GM19193 (cell line): Measurements from ENCODE around the gene POLR3H.

ENCODE experiments used
- POLR2A ChIP-seq: IDR thresholded peaks from 4 replicates; pipeline ENCODE4 v1.6.1; 2011; ENCODE audit not compliant: insufficient read depth, insufficient read length; ENCODE audit errors: extremely low read depth

The POLR3H gene

DNA sequence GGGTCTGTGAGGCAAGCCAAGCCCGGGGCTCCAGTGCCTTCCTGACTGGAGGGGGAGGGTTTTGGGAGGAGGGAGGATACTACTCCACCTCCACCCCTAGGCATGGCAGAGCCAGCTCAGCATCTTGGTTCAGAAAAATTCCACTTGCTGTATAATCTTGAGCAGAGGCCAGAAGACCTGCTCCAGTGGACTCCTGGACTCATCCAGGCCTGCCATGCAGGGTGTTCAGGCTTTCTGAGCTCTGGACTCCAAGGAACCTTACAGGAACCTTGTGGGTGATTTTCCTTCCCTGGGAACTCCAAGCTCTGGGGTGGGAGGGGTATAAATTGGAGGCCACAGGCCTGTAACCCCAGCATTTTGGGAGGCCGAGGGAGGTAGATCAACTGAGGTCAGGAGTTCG, 26.0 kb upstream of the POLR3H start:
- no peak for TF ChIP-seq POLR2A

DNA sequence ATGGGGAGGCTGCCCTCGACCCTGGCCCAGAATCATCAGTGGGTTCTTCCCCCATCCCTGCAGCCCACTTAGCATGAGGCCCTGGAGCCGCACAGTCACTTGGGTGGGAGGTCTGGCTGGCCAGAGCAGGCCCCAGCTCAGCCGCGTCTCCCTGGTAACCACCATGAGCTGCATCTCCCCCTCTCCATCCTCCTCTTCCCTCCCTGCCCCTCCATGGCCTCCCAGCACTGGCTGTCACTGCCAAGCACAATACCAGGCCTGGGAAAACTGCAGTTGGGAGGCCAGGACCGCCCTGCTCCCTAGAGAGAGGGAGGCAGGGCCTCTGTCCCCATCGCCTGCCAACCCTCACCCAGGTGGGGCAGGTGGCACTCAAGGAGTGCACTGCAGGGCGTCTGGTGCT, 24.5 kb upstream of the POLR3H start:
- no peak for TF ChIP-seq POLR2A

DNA sequence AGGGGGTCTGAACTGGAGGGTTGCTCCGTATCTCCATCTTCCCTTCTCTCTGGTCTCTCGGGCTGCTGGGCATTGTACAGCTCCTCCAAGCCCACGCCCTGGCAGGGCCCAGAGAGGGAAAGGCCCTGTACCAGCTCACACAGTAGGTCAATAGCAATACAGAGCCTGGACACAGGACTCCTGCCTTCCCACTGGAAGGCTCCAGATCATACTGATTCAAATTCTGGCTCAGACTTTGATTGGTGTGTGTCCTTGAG, 23.2 kb upstream of the POLR3H start:
- no peak for TF ChIP-seq POLR2A

DNA sequence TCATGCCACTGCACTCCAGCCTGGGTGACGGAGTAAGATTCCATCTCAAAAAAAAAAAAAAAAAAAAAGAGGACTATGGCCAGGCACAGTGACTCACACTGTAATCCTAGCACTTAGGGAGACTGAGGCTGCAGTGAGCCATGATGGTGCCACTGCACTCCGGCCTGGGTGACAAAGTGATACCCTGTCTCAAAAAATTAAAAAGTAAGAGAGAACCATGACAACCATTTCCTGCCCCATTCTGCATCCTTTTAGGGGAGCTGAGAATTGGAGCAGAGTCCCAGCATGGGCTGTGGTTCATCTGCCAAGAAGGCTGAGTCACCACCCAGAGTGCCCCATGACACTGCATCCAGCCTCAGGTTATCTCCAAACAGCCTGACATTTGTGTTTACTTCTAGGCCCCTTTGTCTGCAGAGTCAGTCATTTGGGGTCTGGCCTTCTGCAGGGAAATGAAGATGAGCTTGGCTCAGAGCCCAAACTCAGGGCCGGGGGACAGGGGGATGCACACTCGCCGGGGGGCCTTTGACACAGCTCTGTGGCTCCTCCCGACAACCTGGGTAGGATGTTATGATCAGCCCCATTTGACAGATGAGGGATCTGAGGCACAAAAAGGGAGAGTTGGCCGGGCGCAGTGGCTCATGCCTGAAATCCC, 21.3 kb upstream of the POLR3H start:
- no peak for TF ChIP-seq POLR2A

DNA sequence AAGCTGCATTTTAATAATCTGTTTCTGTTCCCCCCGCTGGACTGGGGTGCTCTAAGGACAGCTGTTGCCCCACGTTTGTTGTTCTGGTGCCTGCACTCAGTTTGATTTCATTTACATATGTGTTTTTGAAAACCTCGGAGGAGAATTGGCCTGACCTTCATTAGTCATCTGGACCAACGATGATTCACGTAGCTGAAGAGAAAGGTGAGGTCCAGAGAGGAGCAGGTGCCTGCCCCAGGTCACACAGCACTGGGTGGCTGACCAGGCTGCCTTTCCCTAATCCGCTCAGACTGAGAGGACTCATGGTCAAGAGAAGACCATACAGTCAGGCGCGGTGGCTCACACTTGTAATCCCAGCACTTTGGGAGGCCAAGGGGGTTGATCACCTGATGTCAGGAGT, 20.3 kb upstream of the POLR3H start:
- no peak for TF ChIP-seq POLR2A

DNA sequence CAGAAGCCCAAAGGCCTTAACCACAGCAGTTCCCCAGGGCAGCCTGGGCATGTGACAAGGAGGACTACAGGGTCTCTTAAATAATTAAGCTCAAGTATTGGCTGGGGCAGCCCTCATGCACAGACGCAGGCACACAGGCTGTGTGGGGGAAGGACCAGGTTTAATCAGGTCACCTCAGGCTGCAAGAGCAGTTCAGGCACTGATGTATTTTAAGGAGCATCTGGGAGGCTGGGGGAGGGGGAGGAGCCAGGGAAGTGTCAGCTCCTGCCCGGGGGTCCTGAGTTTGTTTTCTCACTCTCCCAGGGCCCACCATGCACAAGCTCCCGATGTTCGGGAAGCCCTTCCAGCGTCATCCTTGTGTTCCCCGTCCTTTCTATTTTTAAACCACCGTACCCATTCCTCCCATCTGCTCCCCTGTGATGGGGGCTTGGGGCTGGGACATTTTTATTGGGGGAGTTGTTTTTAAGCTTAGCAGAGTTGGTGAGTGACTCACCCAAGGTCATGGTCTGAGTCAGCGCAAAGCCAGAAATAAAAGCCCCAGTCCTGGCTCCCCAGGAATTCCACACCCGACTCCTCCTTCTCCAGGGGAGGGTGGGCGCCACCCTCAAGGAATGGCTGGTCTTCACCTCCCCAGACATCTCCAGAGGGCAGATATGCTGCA, 18.9 kb upstream of the POLR3H start:
- TF ChIP-seq POLR2A, result no peak

DNA sequence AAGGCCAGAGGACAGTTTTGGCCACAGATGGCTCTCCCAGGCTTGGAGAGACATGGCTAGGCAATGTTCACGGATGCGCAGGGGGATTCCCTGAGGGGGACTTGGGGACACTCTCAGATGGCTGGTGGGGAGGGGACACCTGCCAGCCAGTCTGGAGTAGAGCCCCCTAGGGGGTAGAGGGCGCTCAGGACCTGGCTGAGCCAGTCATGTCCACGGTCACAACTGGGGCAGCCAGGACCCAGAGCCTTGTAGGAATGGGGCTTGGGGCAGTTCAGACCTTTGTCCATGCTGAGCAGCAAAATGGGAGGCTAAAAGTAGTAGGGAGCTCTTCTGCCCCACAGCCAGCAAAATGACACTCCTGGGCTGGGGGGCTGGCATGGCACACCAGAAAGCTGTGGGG, 18.2 kb upstream of the POLR3H start:
- TF ChIP-seq POLR2A, result no peak

DNA sequence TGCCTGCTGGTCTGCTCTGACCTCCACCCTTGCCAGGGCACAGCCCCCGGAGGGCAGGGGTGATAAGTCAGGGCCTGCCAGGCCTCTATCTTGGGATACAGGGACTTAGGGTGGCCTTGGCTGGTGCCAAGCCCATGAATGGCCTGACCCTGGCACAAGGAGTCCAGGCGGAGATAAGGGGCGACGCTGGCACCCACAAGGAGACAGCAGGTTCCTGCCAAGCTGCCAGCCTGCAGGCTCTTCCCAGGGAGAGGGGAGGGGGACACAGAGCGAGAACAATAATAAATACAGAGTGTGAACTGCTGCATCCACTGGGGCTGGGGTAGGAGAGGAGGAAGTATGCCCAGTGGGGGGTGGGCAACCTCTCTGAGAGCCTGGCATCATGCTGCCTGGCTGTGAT, 17.5 kb upstream of the POLR3H start:
- TF ChIP-seq POLR2A, result no peak

DNA sequence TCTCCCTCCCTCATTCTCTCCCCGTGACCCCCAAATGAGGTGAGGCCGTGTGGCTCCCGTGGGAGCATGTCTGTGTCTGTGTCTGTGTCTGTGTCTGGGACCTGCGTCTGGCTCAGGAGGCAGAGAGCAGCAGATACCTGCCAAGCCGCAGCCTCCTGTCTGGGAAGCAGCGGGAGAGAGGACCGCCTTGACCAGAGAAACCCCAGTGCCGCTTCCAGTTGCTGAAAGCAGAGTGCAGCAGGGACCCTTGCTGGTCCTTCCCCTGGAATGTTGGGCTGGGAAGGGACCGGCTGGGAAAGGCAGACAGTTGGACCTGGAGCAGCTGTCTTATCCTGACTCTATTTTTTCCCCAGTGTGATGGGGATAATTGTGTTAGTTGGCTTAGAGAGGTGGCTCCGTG, 17.1 kb upstream of the POLR3H start:
- TF ChIP-seq POLR2A, result no peak

DNA sequence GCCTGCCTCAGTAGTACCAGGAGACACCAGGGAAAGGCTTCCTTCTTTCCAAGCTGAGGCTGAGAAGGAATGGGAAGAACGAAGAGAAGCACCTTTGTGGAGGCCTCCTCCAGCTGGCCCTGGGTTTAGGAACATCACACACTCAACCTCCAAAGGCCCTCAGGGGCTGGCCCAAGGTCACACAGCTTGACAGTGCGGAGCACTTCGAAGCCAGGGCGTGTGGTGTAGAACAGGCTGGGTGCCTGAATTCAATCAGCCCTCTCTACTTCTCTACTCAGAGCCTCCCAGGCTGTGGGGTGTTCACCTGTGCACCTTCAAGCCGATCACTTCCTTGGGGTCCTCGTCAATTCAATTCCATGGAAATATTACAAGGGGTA, 15.8 kb upstream of the POLR3H start:
- TF ChIP-seq POLR2A, result no peak

DNA sequence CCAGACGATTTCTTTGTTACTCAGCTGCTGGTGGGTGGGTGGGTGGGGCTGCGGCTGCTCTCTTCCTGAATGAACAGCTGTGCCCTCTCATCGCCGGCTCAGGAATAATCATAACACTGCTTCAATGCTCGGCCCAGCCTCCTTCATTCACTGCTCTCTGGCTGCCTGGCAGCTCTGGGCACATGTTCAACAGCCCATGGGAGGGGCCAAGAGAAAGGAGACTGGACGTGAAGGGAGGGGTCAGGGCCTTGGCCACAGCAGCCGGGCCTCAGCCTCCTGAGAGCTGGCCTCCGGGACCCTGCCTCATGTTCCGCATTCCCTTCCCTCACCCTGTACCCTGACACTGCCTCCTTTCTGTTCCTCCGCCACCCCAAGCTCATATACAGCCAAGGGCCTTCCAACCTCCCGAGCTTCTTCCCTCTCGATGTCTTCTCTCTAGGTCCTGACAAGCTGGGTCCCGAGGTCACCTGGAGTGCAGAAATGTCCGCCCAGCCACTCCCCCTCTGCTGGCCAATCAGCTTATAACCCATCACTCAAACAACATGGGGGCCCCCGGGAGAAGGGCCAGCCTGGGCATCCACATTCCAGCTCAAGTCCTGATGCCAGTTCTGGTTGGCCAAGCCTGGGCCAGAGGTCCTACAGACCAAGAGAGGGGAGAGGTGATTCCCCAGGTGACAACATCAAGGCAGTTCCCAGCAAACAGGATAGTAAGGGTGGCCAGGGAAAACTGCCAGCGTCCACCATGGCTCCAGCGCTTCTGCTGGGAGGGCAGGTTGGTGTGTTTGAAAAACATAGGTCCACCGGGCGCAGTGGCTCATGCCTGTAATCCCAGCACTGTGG, 13.4 kb upstream of the POLR3H start:
- TF ChIP-seq POLR2A, result no peak

DNA sequence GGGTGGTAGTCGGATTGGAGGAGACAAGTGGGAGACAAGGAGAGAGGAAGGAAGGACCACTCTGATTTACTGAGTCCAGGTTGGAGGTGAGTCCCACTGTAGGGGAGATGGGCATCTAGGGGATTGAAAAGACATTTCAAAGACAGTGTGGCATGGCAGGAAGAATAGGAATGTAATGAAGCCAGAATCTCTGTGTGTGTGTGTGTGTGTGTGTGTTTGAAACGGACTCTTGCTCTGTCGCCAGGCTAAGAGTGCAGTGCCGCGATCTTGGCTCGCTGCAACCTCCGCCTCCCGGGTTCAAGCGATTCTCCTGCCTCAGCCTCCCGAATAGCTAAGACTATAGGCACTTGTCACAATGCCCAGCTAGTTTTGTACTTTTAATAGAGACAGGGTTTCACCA, 12.3 kb upstream of the POLR3H start:
- no peak for TF ChIP-seq POLR2A

DNA sequence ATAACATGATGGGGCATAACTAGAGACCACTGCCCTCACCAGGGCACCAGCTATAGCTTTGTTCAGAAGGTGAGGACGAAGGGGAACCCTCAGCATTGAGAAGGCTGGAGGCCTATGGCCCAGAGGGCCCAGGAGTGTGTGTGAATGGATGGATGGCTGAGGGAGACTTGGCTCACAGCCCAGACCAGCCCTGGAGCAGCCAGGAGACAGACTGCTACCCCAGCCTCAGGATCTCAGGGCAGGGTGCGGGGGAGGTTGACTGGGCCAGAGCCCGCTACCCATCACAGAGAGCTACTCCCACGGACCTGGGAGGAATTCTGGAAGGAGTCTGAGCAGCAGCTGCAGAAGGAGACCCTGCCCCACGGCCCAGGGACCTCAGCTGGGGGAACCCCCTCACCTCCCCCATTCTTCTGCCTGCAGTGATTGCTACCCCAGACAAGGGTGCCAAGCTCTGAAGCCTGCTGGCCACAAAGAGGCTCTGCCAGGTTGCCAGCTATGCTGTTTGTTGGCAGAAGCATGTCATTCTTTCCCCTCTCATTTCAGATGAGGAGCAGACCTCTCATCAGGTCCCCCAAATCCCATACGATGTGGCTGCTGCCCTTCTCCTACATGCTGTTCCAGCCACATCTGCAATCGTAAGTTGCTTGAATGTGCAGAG, 11.2 kb upstream of the POLR3H start:
- TF ChIP-seq POLR2A, result no peak

DNA sequence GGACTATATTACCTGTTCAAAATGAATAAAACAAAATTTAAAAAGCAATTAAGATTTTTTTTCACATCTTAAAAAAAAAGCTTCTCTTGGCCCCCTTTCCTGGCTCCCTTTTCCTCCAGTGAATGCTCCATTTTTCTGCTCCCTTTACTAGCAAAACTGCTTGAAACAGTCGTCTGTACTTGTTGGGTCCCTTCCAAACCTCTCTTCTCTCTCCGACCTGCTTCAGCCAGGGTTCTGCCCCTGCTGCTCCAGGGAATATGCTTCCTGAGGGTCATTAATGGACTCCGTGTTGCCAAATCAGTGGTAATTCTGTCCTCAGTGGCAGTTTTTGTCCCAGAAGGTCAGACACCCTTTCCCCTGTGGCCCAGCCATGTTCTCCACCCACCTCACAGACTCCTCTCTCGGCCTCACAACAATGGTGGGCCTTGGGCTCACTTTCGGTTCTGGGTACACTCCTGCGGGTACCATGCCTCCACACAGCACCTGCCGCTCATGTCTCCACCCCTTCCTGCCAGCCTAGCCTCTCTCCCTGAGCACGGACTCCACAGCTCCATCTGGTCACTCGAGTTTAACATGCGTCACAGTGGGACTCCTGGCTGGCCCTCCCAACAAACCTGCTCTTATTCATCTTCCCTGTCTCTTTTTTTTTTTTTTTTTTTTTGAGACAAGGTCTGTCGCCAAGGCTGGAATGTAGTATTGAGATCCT, 7.8 kb upstream of the POLR3H start:
- TF ChIP-seq POLR2A, result no peak

DNA sequence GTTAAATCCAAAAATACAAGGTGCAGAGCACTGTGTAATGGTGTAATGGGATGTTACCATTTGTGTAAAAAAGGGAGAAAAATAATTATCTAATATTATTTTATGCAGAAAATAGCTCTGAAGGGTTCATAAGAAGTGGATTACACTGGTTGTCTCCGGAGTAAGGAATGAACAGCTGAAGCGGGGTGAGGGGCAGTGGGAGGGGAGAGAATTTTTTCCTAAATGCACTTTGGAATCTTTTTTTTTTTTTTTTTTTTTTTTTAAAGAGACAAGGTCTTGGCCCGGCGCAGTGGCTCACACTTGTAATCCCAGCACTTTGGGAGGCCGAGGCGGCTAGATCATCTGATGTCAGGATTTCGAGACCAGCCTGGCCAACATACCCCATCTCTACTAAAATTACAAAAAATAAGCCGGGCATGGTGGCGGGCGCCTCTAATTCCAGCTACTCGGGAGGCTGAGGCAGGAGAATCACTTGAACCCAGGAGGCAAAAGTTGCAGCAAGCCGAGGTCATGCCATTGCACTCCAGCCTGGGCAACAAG, 6.8 kb upstream of the POLR3H start:
- TF ChIP-seq POLR2A, result no peak
